ENCODE measurements around the gene SLC25A6.

DNA sequence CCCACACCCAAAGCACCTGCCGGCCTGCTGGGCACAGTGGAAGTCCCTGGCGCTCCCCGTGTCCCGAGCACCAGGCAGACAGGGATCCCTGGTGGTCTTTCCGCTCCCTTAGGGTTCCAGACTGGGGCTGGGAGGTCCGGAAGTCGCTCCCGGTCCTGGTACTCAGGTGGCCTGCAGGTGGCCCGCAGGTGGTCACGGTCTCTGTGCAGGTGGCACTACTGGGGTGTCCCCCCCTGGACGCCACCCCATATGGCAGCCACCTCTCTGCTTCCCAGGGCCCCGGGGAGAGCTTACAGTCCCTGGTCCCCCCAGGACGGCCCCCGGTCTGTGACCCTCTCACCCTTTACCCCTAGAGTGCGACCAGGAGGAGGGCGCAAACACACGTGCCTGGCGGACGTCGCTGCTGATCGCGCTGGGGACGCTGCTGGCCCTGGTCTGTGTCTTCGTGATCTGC, 13.6 kb downstream of the SLC25A6 start:
- TF ChIP-seq, protein P1, sequence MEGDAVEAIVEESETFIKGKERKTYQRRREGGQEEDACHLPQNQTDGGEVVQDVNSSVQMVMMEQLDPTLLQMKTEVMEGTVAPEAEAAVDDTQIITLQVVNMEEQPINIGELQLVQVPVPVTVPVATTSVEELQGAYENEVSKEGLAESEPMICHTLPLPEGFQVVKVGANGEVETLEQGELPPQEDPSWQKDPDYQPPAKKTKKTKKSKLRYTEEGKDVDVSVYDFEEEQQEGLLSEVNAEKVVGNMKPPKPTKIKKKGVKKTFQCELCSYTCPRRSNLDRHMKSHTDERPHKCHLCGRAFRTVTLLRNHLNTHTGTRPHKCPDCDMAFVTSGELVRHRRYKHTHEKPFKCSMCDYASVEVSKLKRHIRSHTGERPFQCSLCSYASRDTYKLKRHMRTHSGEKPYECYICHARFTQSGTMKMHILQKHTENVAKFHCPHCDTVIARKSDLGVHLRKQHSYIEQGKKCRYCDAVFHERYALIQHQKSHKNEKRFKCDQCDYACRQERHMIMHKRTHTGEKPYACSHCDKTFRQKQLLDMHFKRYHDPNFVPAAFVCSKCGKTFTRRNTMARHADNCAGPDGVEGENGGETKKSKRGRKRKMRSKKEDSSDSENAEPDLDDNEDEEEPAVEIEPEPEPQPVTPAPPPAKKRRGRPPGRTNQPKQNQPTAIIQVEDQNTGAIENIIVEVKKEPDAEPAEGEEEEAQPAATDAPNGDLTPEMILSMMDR (IDR thresholded peaks at IDR 0.05 in 4 of 5, conservative IDR thresholded peaks at IDR 0.05 in 1 of 5): no peak
- TF ChIP-seq POLR2A (IDR thresholded peaks at IDR 0.05): no peak
